IPS-11a (cell line): Measurements from ENCODE around the gene BORCS5.
"Not testable (repeated sequence)": the region's sequence is repeated elsewhere in the genome, so short reads cannot be mapped to it uniquely, and the experiment has no call there.

Experiments used
- H3K4me3 ChIP-seq: one replicate; pipeline ENCODE4 v1.5.1; 2013; ENCODE audit warnings: low read depth, low read length, control low read depth

The BORCS5 gene

DNA sequence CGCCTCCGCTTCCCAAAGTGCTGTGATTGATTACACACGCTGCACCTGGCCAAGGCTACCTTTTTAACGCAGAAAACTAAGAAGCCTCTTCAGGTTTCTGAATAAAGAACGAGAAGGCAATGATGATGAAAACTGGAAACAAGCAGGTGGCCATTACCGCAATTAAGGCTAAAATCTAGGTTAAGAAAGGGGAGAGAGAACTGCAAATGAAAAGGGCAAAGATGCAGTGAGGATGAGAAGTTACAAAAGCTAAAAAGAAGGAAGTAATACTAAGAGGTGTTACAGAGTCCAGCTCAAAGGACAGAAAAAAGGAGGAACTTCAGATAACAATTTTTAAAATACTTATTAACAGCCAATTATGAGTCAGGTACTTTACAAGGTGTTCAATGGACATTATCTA is 126.1 kb downstream of the BORCS5 start:
- H3K4me3 ChIP-seq: no peak overlapping the region

DNA sequence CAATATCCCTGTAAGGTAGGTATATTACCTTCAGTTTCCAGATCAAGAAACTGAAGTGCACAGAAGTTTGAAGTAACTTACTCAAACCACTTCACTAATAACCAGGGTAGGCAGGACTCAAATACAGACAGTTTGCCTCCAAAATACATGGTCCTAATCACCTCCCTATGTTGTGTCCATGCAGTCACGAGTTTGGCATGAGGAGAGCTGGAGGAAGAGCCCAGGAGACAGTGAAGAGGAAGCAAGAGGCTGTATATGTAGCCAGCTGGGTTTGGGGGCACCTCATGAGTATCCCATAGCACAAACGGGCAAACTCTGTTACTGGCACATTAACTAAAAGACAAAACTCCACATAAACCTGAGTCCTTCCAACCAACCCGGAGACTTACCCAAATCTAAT is 126.6 kb downstream of the BORCS5 start:
- H3K4me3 ChIP-seq: no peak overlapping the region

DNA sequence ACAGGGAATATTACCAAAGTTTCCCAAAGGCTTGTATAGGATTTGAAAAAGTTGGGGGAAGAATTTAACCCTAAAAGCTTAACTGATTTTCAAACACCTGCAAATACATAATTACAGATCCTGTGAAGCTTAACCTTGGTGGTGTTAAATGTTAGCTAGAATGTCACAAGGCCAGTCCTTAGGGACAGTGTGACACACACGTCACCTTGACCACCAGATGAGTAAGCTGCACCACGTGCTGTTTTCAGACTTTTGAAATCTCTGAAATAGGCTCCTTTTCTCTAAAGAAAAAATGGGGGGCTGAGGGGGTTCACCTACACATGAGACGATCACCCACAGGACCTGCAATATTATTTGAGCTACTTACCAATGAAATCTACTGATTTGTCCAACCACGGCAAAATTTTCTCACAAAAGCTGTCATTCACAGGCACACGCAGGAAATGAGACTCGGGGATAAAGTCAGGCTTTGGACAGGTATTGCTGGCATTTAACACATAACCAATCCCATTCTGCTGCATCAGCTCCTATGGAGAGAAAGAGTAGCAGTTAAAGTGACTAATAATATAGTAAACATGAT is 129.9 kb downstream of the BORCS5 start:
- no peak overlapping the region for H3K4me3 ChIP-seq

DNA sequence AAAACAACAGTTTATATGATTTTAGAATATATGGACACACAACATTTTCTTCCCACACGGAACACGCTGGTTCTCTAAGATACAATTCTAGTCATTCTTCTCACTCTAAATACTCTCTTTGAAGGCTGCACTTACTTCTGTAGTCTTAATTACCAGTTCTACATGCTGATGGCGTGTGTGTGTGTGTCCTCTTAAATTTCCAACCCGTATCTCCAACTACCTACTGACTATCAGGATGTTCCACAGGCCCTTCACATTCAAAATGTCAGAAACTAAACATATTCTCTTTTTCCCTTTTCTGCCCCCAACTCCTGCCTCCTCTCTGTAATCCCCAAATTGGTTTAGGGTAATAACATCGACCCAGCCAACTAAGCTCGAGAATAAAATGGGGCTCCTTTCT is 130.6 kb downstream of the BORCS5 start:
- H3K4me3 ChIP-seq: no peak overlapping the region

DNA sequence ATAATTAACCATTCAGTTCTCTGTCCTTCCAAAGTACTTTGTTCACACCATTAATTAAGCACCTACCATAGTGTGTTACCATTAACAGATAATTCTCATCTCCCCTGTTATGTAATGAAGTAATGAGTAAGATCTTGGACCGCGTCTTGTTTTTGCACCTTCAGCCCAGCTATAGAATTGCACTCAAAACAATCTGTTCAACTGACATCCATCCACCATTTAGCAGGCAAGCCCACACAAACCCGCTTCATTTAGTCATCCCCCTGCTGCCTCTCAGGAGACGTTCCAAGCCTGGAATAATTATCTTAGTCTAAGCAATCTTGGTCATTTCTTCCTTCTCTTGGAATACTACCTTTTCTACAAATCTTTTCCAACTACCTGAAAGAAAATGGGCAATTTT is 131.4 kb downstream of the BORCS5 start:
- H3K4me3 ChIP-seq: no peak overlapping the region

DNA sequence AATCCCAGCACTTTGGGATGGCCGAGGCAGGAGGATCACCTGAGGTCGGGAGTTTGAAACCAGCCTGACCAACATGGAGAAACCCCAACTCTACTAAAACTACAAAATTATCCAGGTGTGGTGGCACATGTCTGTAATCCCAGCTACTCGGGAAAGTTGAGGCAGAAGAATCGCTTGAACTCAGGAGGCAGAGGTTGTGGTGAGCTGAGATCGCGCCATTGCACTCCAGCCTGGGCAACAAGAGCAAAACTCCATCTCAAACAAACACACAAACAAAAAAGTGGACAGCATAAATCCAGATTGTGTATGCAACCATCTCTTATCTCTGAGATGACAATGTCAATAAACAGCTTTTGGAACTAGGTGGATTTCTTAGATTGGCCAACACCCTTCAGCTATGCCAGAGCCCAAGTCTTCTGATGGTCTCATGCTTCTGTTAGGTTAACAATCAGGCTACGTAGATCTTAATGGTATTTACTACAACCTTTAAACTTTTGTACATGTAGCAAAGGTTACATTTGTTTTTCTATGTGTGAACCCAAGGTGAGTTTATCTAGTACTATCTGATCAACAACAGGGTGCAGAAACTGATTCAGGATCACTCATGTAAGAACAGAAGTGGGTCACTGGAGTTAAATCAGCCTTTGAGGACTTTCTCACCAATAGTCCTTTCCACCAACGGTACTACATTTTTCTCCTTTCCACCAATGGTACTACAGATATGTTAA is 132.1 kb downstream of the BORCS5 start:
- H3K4me3 ChIP-seq: no peak overlapping the region

DNA sequence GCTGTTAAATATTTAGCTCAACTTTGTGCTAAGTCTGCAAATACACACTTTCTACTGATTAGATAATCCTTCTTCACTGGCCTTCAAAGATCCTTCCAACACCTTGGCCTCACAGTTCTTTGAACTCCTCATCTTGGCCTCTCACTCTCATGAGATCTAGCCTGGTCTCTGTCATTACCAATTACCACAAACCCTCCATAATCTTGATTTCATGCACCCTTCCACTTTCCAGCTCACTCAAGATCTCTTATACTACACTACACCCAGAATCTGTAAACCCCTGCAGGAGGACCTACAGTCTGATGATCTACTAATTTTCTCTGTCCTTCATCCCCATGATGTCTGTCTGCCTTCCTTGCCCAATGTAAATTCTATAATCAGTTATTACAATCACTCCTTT is 134.7 kb downstream of the BORCS5 start:
- H3K4me3 ChIP-seq: no peak overlapping the region

DNA sequence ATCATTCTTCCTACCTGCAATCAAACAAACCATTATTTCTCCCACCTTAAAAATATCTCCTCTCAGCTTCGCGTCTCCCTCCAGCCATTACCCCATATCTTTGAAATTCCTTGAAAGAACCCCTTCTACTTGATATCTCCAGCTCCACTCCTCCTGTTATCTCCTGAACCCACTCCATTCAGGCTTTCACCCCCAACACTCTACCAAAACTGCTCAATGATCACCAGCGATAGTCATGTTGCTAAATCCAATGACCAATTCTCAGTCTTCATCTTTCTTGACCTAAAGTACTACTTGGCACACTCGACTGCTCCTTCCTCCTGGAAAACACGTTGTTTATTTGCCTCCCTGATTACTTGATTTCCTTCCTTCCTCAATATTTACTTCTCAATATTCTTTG is 135.7 kb downstream of the BORCS5 start:
- H3K4me3 ChIP-seq: no peak overlapping the region

DNA sequence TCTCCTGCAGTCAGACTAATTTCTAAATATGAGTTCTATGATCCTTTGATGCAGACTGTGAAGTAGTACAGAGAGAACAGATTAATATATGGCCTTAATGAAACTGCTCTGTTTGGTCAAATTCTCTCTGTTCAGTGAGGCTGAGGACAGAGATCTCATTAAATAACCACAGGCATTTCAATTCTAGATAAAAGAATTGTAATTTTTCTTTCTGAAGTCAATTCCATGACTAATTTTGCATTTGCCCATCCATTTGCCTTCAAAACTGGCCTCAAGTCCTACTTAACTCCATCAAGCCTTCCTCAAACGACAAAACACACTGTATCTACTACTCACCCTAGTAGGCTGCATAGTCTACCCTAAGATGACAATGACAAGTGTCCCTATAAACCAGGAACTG is 138.7 kb downstream of the BORCS5 start:
- H3K4me3 ChIP-seq: no peak overlapping the region

DNA sequence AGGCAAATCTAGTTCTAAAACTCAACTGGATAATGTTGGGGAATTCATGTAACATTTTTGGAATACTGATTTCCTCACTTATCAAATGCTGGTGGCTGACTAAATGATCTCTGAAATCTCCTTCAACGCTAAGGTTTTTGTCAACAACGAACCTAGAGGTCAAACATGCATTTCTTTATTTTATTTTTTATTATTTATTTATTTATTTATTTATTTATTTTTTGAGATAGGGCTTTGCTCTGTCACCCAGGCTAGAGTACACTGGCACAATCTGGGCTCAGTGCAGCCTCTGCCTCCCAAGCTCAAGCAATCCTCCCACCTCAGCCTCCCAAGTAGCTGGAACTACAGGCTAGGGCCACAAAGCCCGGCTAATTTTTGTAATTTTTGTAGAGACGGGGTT is 141.3 kb downstream of the BORCS5 start:
- H3K4me3 ChIP-seq: no peak overlapping the region

DNA sequence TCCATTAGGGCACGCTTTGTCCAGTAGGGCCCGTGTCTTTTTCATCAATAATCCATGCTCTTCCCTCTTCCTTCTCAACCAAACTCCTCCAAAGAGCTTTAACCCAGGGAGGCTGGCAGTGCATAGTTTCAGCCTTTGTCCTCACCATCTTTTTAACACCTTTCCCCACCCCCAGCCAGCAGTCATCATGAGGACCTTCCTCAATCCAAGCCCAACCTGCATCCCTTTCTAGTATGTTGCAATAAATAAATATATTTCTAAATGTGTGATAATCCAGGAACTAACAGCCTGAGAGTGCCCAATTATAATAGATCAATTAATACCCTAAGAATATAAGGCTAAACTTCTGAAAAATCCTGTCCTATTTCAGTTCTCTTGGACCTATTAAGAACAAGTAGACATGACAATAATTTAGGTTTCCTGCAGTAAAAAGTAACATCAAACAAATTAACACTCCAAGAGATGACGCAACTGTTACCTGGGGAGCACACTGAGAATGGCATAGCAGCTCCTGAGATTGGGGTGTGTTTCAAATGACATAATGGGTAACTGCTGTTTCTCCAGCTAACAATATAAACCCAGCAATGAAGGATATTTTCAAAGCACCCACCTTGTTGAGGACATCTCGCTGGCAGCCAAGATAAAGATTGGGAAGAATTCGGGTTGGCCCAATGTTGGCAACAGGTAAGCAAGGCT is 143.2 kb downstream of the BORCS5 start:
- H3K4me3 ChIP-seq: no peak overlapping the region

DNA sequence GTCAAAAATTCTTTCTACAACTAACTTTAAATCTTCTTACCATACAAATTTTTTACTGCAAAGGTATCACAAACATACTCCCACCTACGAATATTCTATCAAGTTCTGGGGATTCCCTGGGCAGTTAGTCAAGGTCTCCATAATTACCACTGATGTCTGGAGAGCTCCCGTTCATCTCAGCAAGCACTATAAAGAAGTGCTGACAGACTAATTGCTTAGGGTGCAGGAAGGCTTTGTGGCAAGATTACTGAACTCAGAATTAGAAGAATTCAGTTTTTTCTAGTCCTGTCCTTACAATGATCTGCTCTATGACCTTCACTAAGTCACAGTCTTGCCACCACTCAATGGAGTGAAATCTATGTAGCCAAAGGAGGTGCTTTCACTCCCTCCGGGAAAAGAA is 144.2 kb downstream of the BORCS5 start:
- H3K4me3 ChIP-seq: no peak overlapping the region

DNA sequence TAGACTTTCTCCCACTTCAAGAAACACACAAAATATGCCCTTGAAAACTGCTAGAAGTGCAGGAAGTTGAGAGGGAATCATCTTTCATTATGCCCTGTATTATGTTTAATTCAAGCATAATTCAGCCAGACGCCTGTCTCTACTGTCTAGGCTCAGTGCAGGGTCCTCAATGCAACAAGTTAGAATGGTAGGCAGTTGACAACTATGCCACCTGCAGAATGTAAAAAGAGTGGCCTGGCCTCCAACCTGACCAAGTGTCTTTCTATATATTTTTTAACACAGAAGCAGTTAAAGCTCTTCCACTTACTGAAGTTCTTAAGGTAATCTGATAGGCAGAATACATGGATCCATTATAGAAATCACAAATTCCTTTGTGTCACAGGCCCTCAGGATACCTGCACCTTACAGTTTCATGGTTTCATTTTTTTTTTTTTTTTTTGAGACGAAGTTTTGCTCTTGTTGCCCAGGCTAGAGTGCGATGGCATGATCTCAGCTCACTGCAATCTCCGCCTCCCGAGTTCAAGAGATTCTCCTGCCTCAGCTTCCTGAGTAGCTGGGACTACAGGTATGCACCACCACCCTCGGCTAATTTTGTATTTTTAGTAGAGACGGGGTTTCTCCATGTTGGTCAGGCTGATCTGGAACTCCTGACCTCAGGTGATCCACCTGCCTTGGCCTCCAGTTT is 145.4 kb downstream of the BORCS5 start:
- not testable (repeated sequence) for H3K4me3 ChIP-seq

DNA sequence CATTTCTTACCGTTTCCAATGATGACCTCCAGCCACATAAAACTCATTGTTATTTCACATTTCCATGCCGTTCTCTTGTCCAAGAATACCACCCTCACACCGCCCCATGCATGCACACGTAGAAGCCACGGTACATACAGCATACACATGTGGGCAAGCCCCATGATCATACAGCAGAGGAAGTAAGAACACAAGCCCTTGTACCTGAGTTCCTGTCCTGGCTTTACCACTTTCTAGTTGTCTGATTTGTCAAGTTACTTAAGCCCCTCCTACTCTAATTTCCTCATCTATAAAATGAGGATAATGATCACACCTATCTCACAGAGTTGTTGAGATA is 145.9 kb downstream of the BORCS5 start:
- no peak overlapping the region for H3K4me3 ChIP-seq

DNA sequence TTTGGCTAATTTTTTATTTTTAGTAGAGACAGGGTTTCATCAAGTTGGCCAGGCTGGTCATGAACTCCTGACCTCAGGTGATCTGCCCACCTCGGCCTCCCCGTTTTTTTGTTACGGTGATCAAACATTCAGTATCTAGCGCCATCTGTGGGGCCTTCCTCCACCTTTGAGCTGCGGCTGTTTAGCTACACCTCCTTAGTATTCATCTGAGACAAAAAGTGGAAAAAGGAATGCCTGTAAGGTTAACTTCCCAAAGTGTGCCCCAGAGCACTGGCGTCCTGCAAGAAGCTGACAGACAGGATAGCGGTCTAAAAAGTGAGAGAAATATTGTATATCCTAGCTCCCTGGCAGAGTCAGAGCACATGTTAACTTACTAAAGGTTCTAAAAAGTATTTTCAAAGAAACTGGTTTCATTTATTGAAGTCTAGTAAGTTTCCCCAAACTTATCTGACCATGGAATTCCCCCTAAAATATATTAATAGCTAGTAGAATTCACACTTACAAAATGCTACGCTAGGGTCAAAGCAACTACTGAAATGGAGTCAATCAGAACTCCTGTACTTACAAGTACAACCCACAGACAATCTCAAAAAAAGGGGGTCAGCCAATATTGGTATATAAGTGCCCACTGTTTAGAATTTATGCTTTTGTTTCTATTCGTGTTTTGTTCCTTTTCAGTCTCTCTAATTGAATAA is 146.7 kb downstream of the BORCS5 start:
- no peak overlapping the region for H3K4me3 ChIP-seq

DNA sequence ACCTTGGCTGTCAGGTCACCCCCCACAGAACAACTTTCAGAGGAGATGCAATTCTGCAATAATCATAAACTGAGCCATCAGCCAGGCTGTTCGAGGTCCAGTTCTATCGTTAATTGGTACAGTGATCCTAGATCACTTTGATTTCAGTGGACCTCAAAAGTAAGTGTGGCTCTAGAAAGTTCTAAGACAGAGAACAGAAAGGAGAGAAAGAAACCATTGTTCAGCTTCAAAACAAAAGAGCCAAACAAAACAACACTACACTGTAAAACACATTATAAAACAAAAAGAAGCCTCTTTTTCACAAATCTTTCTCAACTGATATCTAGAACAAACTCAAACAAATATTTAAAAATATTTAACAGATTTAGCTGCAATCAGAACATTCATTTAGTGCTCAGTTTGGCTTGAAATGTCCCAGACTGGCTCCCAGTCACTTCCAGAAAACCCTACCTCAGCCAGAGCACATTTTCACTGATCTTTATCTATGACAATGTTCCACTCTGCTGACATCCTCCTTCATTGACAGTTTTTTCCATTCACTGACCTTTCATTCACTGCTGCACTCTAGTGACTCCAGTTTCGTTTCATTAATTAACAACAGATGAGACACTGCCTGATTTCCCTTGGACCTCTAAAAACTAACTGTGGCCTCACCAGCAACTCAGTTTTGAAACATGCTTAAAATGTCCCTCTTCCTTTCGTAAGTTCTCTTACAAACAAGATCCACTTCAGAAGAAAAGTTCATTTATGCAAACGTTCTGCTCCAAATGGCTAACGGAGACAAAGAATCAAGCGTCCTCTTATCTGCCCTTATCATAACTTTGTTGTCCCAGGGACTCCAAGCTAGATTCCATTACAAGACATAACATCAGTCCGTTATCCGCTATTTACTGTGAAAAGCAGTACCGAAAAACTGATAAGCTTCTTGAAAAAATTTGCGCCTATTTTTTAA is 148.9 kb downstream of the BORCS5 start:
- H3K4me3 ChIP-seq: no peak overlapping the region

DNA sequence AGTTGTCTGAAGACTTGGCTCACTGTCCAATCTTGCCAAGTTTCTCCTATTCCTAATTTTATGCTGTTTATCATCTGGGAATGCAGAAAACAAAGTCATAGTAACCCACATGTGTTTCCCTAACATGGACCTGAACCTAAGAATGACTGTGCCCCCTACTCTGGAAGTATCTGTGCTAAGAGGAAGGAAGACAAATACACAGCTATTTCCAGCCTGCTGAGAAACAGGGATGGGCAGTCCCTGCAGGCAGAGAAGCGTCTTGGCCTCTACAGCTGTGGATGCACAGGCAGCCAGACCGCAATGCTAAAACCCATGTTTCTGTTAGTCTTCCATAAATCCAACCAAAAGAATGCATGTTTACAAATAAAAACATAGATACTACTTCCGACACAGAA is 149.6 kb downstream of the BORCS5 start:
- H3K4me3 ChIP-seq: no peak overlapping the region

DNA sequence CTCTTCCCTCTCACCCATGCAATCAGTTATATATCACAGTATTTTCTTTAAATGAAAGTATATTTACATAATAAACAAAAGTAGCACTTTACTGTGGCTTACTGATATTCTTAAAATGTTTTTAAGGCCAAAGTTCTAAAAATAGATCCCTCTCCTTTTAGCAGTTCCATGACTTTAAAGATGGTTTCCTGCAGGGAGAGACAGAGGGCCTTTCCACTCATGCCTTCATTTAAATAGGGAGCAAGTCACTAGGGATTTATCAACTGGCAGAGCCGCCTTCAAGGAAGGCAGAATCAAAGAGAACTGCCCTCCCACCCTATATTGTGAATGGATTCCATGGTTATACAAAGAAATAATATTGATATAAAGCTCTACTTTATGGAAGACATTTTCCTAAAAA is 150.2 kb downstream of the BORCS5 start:
- H3K4me3 ChIP-seq: no peak overlapping the region

DNA sequence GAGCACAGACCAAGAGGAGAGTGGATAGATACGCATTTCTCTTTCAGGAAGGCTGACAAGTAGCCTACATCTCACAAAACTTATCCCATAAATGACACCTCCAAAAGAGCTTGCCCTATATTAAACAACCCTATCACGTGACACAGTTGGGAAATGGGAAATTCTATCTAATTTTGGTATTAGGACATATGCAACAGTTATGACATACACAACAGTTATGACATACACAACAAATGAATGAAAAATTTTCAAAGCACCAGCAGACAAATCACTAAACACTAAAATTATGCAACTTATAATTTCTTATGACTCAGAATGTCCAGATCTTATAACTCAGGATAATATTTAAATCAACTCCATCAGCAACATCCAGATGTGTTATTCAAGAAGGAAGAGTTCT is 151.7 kb downstream of the BORCS5 start:
- no peak overlapping the region for H3K4me3 ChIP-seq

DNA sequence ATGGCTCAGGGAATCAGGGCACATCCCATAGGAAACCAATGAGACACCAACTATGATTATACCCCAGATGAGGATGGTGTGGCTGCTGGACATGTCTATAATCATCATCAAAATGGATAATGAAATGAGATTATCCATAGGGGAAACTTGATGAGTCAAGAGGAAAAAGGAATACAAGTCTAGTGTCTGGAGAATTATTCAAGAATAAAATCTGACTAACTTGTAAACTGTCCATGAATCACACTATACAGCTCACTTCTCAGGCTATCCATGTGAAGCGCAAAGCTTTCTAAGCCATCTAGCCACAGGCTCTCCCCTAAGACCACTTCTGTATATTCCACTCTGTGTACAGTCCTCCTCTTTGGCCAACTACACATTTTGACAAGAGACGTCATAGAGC is 153.3 kb downstream of the BORCS5 start:
- H3K4me3 ChIP-seq: no peak overlapping the region
